GM18511 (cell line): Measurements from ENCODE around the gene CABLES1.
A peak's percentile ranks its signal among the peaks of the same experiment; 100 is the strongest.

Experiments
- ATAC-seq: cut with Tn5 transposase; IDR thresholded peaks from one replicate; pipeline ENCODE4 v1.9.1; 2021; ENCODE audit warnings: mild to moderate bottlenecking, moderate library complexity; ENCODE audit not compliant: unreplicated experiment

CABLES1 gene

GRCh38 chr18:23238152-23238531 is 102.9 kb downstream of the CABLES1 start:
- ATAC-seq: no peak

GRCh38 chr18:23238651-23239349 is 103.5 kb downstream of the CABLES1 start:
- ATAC-seq: no peak

GRCh38 chr18:23239350-23239692 is 104.0 kb downstream of the CABLES1 start:
- no peak for ATAC-seq

GRCh38 chr18:23239885-23240608 is 104.8 kb downstream of the CABLES1 start:
- ATAC-seq: no peak

- no peak for ATAC-seq
Observed at GRCh38 chr18:23240609-23240930, 105.3 kb downstream of the CABLES1 start.

- peak; percentile 91 for ATAC-seq
Observed at GRCh38 chr18:23241833-23242496, 106.7 kb downstream of the CABLES1 start.

GRCh38 chr18:23243178-23243577 is 107.9 kb downstream of the CABLES1 start:
- no peak for ATAC-seq

GRCh38 chr18:23243816-23244215 is 108.5 kb downstream of the CABLES1 start:
- ATAC-seq: no peak

GRCh38 chr18:23244401-23244800 is 109.1 kb downstream of the CABLES1 start:
- no peak for ATAC-seq

GRCh38 chr18:23245461-23245860 is 110.2 kb downstream of the CABLES1 start:
- no peak for ATAC-seq

- ATAC-seq: no peak
Observed at GRCh38 chr18:23247331-23247730, 112.0 kb downstream of the CABLES1 start.

GRCh38 chr18:23247896-23248295 is 112.6 kb downstream of the CABLES1 start:
- no peak for ATAC-seq

- no peak for ATAC-seq
Observed at GRCh38 chr18:23248826-23249225, 113.5 kb downstream of the CABLES1 start.

- ATAC-seq: no peak
Observed at GRCh38 chr18:23249348-23249747, 114.1 kb downstream of the CABLES1 start.

- ATAC-seq: no peak
Observed at GRCh38 chr18:23250893-23251656, 115.8 kb downstream of the CABLES1 start.

GRCh38 chr18:23253630-23254029 is 118.3 kb downstream of the CABLES1 start:
- ATAC-seq: no peak

GRCh38 chr18:23257137-23257536 is 121.9 kb downstream of the CABLES1 start:
- no peak for ATAC-seq

- no peak for ATAC-seq
Observed at GRCh38 chr18:23257686-23258565, 122.6 kb downstream of the CABLES1 start.

GRCh38 chr18:23258566-23259469 is 123.5 kb downstream of the CABLES1 start:
- no peak for ATAC-seq
